ENCODE measurements around the gene DUSP21.

DUSP21 gene

GRCh38 chrX:44843753-44844152 is at the start of gene DUSP21:
Gene DUSP21 (plus strand): TSS chrX:44844021. CDS start chrX:44844133, 112 bp downstream.
- no peaks in the 10 kb centered on the region for H3K27me3 ChIP-seq (ENCODE audit: insufficient read depth, low read length)
- H3K9ac ChIP-seq (ENCODE audit: low read length) = no peak within 1 kb of the TSS
- no peaks in the 10 kb centered on the region for H3K36me3 ChIP-seq (ENCODE audit: insufficient read depth, low read length)
- H3K4me2 ChIP-seq (ENCODE audit: low read length) = no peak within 1 kb of the TSS
- H3K4me1 ChIP-seq (ENCODE audit: insufficient read depth, low read length, severe bottlenecking) = no peaks in the 10 kb centered on the region
- H3K9me3 ChIP-seq (ENCODE audit: low read length) = no peaks in the 10 kb centered on the region
- H3K27ac ChIP-seq (ENCODE audit: low read depth, low read length, poor library complexity, severe bottlenecking) = no peak within 1 kb of the TSS
- no peak within 1 kb of the TSS for H3K4me3 ChIP-seq (ENCODE audit: low read depth, low read length, poor library complexity, severe bottlenecking)
- H4K20me1 ChIP-seq (ENCODE audit: insufficient read depth, low read length) = no peaks in the 10 kb centered on the region
- H3K9me2 ChIP-seq (ENCODE audit: low read depth, low read length) = no peaks in the 10 kb centered on the region
- H3F3A ChIP-seq (ENCODE audit: insufficient read depth, low read length) = no peaks in the 10 kb centered on the region
- H2AFZ ChIP-seq (ENCODE audit: low read length) = no peak within 1 kb of the TSS
- TF ChIP-seq EZH2 (IDR thresholded peaks at IDR 0.05; ENCODE audit: borderline replicate concordance, low read length) = no peak
- no peak for TF ChIP-seq CTCF (IDR thresholded peaks at IDR 0.05; ENCODE audit: low read length)
- no peaks in the 10 kb centered on the region for H3K79me2 ChIP-seq (ENCODE audit: insufficient read depth, low read length)

GRCh38 chrX:44795945-44796450 is 47.8 kb upstream of the DUSP21 start:
- Histone ChIP-seq H3K36me3 (ENCODE audit: insufficient read depth, low read length) (no peaks in the 10 kb centered on the region), H3K9ac (ENCODE audit: low read length) (no peak overlapping the region), H3K27ac (ENCODE audit: low read depth, low read length, poor library complexity, severe bottlenecking) (no peak overlapping the region), H4K20me1 (ENCODE audit: insufficient read depth, low read length) (no peaks in the 10 kb centered on the region), H3K4me2 (ENCODE audit: low read length) (no peak overlapping the region), H3K27me3 (ENCODE audit: insufficient read depth, low read length) (no peaks in the 10 kb centered on the region), H3K4me1 (ENCODE audit: insufficient read depth, low read length, severe bottlenecking) (no peaks in the 10 kb centered on the region), H2AFZ (ENCODE audit: low read length) (no peak overlapping the region), H3K79me2 (ENCODE audit: insufficient read depth, low read length) (no peaks in the 10 kb centered on the region), H3K4me3 (ENCODE audit: low read depth, low read length, poor library complexity, severe bottlenecking) (no peak overlapping the region), H3K9me3 (ENCODE audit: low read length) (no peaks in the 10 kb centered on the region), H3K9me2 (ENCODE audit: low read depth, low read length) (no peaks in the 10 kb centered on the region), H3F3A (ENCODE audit: insufficient read depth, low read length) (no peaks in the 10 kb centered on the region)
- TF ChIP-seq CTCF (IDR thresholded peaks at IDR 0.05; ENCODE audit: low read length) (no peak), EZH2 (IDR thresholded peaks at IDR 0.05; ENCODE audit: borderline replicate concordance, low read length) (no peak)

GRCh38 chrX:44802613-44803012 is 41.2 kb upstream of the DUSP21 start:
- no peak for TF ChIP-seq CTCF (IDR thresholded peaks at IDR 0.05; ENCODE audit: low read length)
- no peak for TF ChIP-seq EZH2 (IDR thresholded peaks at IDR 0.05; ENCODE audit: borderline replicate concordance, low read length)
- Histone ChIP-seq H3K4me2 (ENCODE audit: low read length) (no peak overlapping the region), H3K9me2 (ENCODE audit: low read depth, low read length) (no peaks in the 10 kb centered on the region), H3K27me3 (ENCODE audit: insufficient read depth, low read length) (no peaks in the 10 kb centered on the region), H4K20me1 (ENCODE audit: insufficient read depth, low read length) (no peaks in the 10 kb centered on the region), H3K4me1 (ENCODE audit: insufficient read depth, low read length, severe bottlenecking) (no peaks in the 10 kb centered on the region), H3K9me3 (ENCODE audit: low read length) (no peaks in the 10 kb centered on the region), H3K4me3 (ENCODE audit: low read depth, low read length, poor library complexity, severe bottlenecking) (no peak overlapping the region), H3F3A (ENCODE audit: insufficient read depth, low read length) (no peaks in the 10 kb centered on the region), H3K79me2 (ENCODE audit: insufficient read depth, low read length) (no peaks in the 10 kb centered on the region), H3K36me3 (ENCODE audit: insufficient read depth, low read length) (no peaks in the 10 kb centered on the region), H2AFZ (ENCODE audit: low read length) (no peak overlapping the region), H3K9ac (ENCODE audit: low read length) (no peak overlapping the region), H3K27ac (ENCODE audit: low read depth, low read length, poor library complexity, severe bottlenecking) (no peak overlapping the region)

All from OCI-LY1 (cell line).